ENCODE results near the gene CEP72. TPM values are rescaled to one million over a fixed set of nuclear protein-coding genes. Genes with fewer than 3 reads are reported as not detected.

Gene CEP72
- total and polyA plus RNA-seq, 2 experiments from 2014 or later: 3.2 to 4.2 TPM

DNA sequence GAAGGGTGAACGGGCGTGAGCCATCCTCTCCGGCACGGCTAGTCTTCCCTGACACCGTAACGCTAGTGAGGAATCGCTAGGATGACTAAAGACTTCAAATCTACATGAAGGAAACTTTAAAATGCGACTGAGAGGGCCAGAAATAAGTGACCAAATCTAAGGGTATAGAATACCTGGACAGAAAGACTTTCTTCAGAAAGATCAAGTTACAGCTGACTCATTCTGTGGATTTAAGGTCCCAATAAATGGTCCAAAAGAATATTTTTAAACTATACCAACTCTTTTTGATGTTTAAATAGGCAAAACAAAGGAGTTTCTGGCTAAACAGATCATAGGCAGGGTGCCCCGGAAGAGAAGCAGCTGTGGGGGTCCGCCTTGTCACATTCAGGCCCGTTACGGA lies 38.9 kb upstream of the CEP72 start:
- no peak for DNase-seq (ENCODE audit: low spot score)
- Histone ChIP-seq H3K79me2 (no peaks in the 10 kb centered on the region), H3K4me1 (ENCODE audit: insufficient read depth) (peaks cover 11% of the 10 kb centered on the region), H3K9me3 (ENCODE audit: low read depth) (no peaks in the 10 kb centered on the region), H3K27ac (peak overlapping the region; percentile 4), H3K4me2 (no peak overlapping the region), H2AFZ (no peak overlapping the region), H3K4me3 (no peak overlapping the region), H3K27me3 (no peaks in the 10 kb centered on the region), H3K9me2 (replicated peaks; ENCODE audit: insufficient read depth) (no peaks in the 10 kb centered on the region), H3K36me3 (replicated peaks; ENCODE audit: insufficient read depth, low read depth) (no peaks in the 10 kb centered on the region), H4K20me1 (ENCODE audit: insufficient read depth, poor library complexity, severe bottlenecking) (no peaks in the 10 kb centered on the region)
- 92% methylated on average over 12 of the region's 12 CpGs for WGBS (ENCODE audit: low lambda C conversion rate, missing lambda C conversion rate)
- TF ChIP-seq CTCF (IDR thresholded peaks at IDR 0.05; ENCODE audit: poor library complexity): no peak
- no peak for TF ChIP-seq EZH2phosphoT487 (IDR thresholded peaks at IDR 0.05; ENCODE audit: low read depth, severe bottlenecking, unreplicated experiment)
- no peak for TF ChIP-seq EZH2 (IDR thresholded peaks at IDR 0.05; ENCODE audit: borderline replicate concordance)

DNA sequence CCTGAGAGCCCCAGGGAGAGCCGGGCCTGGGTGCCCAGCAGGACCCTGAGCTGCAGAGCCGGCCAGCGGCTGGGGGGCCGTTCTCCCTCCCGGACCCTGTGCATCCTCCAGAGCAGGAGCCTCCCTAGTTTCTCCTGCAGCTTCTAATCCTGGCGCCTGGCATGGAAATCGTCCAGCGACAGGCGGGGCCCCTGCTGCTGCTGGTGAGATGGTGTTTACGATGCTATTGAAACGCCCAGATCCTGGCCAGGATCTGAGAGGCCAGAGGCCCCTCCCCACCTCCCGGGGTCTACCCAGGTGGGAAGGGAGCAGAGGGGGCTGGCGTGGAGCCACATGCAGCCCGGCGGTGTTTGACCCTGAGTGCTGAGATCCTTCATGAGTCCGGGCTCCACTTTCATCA lies 38.2 kb upstream of the CEP72 start:
- H3K9me2 ChIP-seq (replicated peaks; ENCODE audit: insufficient read depth): no peaks in the 10 kb centered on the region
- DNase-seq (ENCODE audit: low spot score): no peak
- peaks cover 11% of the 10 kb centered on the region for H3K4me1 ChIP-seq (ENCODE audit: insufficient read depth)
- no peaks in the 10 kb centered on the region for H3K79me2 ChIP-seq
- H2AFZ ChIP-seq: no peak overlapping the region
- H3K36me3 ChIP-seq (replicated peaks; ENCODE audit: insufficient read depth, low read depth): no peaks in the 10 kb centered on the region
- H3K4me2 ChIP-seq: no peak overlapping the region
- peaks cover 5% of the 10 kb centered on the region for H3K27me3 ChIP-seq
- no peak overlapping the region for H3K4me3 ChIP-seq
- H3K9me3 ChIP-seq (ENCODE audit: low read depth): no peaks in the 10 kb centered on the region
- WGBS (ENCODE audit: low lambda C conversion rate, missing lambda C conversion rate): 60% methylated on average over 16 of the region's 16 CpGs
- TF ChIP-seq EZH2 (IDR thresholded peaks at IDR 0.05; ENCODE audit: borderline replicate concordance) (no peak), CTCF (IDR thresholded peaks at IDR 0.05; ENCODE audit: poor library complexity) (no peak), EZH2phosphoT487 (IDR thresholded peaks at IDR 0.05; ENCODE audit: low read depth, severe bottlenecking, unreplicated experiment) (no peak)
- H4K20me1 ChIP-seq (ENCODE audit: insufficient read depth, poor library complexity, severe bottlenecking): no peaks in the 10 kb centered on the region
- H3K27ac ChIP-seq: no peak overlapping the region

- WGBS (ENCODE audit: low lambda C conversion rate, missing lambda C conversion rate): 95% methylated on average over 16 of the region's 16 CpGs
Observed at GRCh38 chr5:574906-575305, 37.2 kb upstream of the CEP72 start.

More at GRCh38 chr5:574906-575305, 37.2 kb upstream of the CEP72 start:
- no peak overlapping the region for H3K4me2 ChIP-seq
- no peaks in the 10 kb centered on the region for H3K79me2 ChIP-seq
- H2AFZ ChIP-seq: no peak overlapping the region
- H3K9me3 ChIP-seq (ENCODE audit: low read depth): no peaks in the 10 kb centered on the region
- H3K27ac ChIP-seq: no peak overlapping the region
- no peak overlapping the region for H3K4me3 ChIP-seq
- H3K36me3 ChIP-seq (replicated peaks; ENCODE audit: insufficient read depth, low read depth): no peaks in the 10 kb centered on the region
- TF ChIP-seq EZH2 (IDR thresholded peaks at IDR 0.05; ENCODE audit: borderline replicate concordance) (no peak), CTCF (IDR thresholded peaks at IDR 0.05; ENCODE audit: poor library complexity) (no peak), EZH2phosphoT487 (IDR thresholded peaks at IDR 0.05; ENCODE audit: low read depth, severe bottlenecking, unreplicated experiment) (no peak)
- DNase-seq (ENCODE audit: low spot score): no peak
- H3K4me1 ChIP-seq (ENCODE audit: insufficient read depth): peaks cover 11% of the 10 kb centered on the region
- no peaks in the 10 kb centered on the region for H3K9me2 ChIP-seq (replicated peaks; ENCODE audit: insufficient read depth)
- H4K20me1 ChIP-seq (ENCODE audit: insufficient read depth, poor library complexity, severe bottlenecking): no peaks in the 10 kb centered on the region
- peaks cover 14% of the 10 kb centered on the region for H3K27me3 ChIP-seq

All from hepatocyte (in vitro differentiated cells).